GM18519 (cell line): ENCODE data around the gene FHL3.
"Not testable (repeated sequence)": the region's sequence is repeated elsewhere in the genome, so short reads cannot be mapped to it uniquely, and the experiment has no call there.

Source experiments
- ATAC-seq: cut with Tn5 transposase; IDR thresholded peaks from one replicate; pipeline ENCODE4 v1.9.1; 2021; ENCODE audit warnings: mild to moderate bottlenecking, moderate library complexity; ENCODE audit not compliant: unreplicated experiment, low FRiP score

FHL3 gene

DNA sequence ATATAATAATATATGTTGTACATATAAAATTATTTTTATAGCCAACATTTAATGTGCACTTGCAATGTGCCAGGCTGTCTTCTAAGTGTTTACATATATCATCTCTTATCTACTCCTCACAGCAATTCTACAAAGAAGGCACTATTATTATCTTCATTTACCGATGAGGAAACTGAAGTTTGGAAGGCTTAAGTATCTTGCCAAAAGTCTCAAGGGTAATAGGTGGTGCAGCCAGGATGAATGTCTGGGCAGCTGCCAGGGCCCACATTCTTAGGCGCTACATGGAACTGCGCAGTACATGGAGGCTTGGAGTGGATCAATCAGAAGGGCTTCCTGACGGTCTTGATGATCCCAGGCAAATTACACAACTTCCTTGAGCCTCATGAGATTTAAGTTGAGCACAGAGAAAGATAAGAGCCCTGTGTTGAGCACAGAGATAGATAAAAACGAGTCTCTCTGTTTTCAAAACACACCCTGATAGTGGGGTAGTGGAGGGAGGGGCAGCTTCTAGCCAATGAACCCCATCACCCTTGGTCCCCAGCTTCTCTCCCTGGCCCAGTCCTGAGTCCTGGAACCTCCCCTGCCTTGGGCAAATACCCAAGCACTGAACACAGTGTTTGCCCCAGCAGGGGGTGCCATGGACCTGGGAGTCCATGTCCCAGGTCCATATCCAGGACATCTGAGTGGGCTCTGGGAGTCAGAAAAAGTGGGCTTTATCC lies 32.1 kb upstream of the FHL3 start:
- ATAC-seq = no peak

DNA sequence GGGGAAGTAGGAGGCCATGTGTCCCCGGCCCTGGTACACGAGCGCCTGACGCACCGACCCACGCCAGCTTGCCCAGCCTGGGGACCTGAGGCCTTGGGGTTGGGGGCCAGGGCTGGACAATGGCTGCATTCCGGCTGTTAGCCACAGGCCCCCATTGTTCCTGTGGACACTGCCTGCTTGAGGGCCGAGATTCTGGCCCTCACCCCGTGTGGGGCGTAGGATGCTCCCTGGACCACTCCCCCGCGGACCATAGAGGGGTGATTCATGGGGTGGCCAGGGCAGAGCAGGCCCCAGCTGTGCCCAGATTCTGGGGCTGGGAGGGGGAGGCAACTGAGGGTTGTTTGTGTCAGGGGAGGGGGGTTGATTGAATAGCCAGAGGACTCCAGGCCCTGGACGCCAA lies 29.6 kb upstream of the FHL3 start:
- no peak for ATAC-seq

DNA sequence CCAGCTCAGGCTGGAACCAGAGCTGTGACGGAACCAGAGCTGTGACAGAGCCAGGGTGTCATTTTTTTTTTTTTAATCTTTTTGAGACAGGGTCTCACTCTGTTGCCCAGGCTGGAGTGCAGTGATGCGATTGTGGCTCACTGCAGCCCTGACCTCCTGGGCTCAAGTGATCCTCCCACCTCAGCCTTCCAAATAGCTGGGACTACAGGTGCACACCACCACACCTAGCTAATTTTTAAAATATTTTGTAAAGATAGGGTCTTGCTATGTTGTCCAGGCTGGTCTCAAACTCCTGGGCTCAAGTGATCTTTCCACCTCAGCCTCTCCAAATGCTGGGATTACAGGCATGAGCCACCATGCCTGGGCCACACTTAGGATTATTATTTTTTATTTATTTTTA lies 27.7 kb upstream of the FHL3 start:
- not testable (repeated sequence) for ATAC-seq

DNA sequence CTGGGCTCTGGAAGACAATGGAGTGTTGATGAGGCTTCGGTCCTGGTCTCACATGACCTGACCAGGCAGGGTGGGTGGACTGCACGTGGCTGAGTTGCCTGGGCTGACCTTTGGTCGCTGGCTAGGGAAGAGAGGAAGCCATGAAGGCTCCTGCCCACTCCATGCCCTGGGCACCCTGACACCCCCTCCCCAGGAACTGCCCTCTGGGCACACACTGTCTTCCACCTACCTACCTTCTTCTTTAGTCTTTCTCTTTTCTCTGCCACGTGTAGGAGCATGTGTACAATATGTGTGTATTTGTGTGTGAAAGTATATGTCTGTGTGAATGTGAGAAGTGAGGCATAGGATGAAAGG lies 26.2 kb upstream of the FHL3 start:
- ATAC-seq = no peak

DNA sequence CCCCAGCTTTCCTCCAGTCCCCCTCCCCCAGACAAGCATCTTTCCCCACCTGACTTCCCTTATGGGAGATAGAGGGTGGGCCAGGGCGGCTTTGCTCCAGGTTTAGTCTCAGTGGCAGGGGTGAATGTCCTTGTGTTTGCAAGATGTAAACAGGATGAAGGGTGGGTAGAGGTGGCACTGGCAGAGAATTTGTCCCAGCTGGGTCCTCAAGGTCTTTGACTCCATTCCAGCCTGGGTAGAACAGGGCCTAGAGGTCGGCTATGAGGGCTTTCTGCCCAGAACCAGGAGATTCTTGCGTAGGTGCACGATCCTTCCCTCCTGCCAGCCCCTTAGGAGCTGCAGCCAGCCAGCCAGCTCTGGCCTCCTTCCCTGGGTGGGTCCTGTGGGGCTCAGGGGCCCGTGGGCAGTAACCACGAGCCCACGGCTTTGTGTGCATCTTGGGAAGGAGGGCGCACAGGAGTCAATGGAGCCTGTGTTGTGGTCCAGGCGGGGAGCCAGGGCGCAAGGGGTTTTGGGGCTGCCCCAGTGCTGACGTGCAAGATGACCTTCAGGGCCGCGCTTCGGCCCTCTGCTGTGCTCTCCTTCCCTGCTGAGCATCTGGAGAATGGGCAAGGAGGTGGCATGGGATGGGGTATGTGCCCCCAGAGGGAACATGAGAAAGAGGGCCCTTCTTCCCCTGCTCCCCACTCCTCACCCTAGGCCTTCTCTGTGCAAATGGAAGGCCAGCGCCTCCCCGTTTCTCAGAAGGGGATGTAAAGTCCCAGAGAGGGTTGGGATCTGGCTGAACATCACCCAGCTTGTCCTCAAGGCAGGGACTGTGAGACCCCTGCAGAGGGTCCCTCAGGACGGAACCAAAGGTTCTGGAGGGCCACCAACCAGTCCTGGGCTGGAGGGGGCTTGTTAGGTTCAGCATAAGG lies 25.5 kb upstream of the FHL3 start:
- no peak for ATAC-seq

DNA sequence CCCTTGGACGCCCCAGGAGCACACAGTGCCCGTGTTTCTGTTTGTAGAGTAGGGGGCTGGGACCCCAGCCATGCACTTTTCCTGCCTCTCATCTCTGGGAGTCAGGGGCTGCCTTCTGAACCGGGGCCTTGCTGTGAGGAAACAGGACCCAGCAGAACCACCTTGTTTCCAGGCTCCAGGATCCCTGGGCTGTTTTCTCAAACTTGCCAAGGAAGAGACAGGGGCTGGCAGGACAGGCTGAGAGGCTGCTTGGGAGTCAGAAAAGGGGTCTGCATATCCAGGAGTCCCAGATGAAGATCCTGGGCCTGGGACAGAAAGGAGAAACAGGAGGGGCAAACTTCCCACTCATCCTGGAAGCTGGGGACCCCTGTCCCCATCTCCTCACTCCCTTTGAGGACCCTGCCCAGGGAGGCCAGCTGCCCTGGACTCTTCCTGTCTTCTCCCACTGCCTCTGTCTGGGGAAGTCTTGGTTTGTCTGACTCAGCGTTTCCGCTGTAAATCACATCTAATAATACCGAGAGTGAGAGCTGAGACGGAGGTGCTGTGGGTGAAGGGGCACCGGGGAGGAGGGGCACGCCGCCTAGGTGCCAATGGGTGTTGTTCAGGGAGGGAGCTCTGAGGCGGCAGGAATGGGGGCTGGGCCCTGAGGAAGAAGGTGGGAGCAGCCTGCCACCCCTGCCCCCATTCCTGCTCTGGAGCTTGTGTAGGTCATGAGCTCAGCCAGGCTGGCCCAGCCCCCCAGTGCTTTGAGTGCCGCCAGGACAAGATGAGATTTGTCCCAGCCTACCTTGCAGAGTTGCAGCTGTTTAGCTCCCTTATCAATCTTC lies 24.6 kb upstream of the FHL3 start:
- no peak for ATAC-seq

DNA sequence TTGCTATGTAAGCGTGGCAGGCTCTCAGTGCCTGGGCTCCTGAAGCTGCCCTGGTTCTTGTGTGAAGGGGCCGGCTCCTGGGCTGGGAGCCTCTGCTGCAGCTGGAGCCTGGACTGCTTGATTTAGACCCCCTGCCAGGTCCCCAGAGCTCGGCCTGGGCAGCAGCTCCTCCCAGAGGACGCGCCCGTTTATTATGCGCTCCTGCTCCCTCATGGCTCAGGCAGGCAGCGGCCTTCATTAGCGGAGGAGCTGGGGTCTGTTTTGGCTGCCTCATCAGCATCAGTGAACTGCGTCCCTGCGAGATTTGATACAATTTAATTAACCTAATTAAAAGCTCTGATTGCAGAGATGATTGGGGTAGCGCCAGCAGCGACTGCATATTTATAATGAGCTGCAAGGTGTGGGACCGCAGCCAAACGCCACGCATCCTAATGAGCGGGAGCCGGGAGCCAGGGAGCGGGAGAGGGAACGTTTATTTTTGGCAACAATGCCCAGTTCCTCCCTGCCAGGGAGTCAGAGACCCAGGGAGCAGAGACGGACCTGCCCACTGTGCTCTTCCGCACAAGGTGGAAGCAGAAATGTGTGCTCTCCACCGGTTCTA lies 23.9 kb upstream of the FHL3 start:
- no peak for ATAC-seq

DNA sequence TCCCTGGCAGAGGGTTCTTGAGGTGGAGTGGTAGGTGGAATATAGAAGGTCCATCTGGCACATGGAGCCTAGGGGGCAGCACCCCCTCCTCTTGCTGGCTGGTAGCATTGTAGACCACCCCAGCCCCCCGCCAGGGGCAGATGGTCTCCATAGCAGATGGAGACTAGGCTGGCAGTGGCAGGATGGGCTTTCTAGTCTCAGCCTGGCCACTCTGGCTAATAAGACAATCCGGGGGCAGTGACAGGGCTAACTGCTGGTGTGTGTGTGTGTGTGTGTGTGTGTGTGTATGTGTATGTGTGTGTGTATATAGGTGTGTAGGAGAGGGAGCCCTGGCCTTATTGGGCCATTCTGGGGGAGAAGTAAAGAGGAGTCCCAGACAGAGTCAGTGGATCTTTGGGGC lies 23.4 kb upstream of the FHL3 start:
- ATAC-seq = no peak

DNA sequence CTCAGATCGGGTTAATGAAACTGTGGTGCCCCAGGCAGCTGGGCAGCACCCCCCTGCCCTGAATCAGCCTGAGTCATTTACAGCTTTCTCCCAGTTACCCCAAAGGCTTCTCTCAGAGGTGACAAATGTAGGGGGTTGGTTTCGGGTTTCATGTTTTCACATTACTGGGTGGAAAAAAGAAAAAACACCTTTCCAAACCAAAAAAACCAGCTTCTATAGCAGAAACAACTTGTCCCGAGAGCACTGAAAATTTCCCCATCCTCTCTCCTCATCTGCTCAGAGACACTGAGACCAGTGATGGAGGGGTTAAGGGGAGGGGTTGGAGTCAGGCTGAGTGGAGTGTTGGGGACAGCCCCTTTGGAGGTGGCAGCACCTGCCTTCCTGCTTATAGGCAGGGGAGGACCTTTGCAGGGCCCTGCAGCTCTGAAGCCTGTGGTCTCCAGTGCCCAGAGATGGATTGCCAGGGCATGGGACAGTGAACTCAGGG lies 22.8 kb upstream of the FHL3 start:
- ATAC-seq = no peak

DNA sequence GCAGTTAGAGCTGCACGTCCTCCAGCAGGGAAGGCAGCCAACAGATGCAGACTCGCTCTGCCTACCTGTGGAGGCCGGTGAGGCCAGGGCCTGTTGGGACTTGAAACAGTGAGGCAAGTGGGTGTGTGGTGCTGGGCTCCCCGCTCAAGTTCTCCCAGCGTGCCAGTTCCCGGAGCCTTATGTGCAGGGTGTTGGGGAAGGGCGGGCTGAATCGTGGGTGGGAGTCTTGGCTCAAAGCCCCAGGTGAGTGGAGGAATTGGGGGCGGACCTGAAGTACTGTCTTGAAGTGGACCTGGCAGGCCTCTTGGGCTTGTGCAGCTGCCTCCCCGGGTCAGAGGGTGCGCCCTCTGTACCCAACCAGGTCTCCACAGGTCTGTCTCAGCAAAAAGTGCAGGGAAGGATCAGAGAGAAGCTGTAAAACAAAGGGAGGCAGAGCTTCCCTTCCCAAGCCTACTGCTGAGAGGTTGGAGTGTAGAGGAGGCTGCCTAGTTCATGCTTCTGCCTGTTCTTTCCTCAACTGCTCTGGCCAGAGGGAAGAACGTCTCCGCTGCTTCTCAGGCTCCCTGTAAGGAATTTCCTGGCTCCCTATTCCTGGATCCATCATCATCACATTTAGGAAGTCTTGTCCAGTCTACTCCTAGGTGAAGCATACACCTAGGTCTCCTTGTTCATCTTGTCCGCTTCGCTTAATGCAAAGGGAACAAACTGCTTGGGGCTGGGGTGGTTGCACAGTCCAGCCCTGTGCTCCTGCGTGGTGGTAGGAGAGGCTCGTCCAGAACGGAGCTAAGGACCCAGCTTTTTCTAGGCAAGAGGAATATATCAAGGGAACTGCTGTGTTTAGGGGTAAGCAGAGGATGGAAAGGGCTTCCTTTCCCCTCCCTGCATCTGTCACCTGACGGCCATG lies 22.1 kb upstream of the FHL3 start:
- no peak for ATAC-seq

DNA sequence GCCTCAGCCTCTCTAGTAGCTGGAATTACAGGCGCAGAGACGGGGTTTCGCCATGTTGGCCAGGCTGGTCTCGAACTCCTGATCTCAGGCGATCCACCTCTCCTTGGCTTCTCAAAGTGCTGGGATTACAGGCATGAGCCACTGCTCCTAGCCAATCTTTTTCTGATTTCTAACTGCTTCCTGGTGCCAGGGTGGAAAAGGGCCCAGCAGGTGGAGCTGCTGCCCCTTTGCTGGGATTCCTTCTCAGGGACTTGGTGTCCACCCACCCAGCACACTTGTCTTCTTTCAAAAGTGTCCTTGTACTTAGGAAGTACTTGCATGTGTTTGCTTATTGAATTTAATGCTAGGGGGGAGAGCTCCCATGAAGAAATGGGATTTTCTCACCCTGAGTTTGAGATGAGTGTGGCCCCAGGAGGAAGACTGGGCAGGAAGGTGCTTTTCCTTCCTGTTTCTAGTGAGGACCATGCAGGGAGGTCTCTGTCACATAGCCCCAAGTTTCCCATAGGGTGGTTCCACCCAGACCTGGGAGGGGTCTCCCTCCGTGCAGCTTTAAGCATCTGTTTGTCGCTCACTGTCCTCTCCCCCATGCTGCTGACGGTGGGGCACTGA lies 21.4 kb upstream of the FHL3 start:
- ATAC-seq = no peak

DNA sequence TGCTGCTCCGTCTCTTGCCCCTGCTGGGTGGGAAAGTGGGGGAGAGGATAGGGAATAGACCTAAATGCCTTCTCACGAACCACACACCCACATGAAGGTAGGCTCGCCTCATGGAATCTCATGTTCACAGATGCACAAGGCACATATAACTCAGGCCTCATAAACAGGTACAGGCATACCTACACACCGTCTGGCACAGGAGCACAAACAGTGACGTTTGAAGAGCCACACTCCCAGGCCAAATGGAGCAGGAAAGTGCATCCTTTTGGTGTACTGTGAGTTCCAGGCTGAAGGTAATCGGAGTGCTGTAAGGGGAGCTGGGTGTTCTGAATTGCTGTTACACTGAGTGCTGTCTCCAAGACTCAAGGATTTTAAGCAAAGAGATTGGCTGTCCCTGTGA lies 20.4 kb upstream of the FHL3 start:
- ATAC-seq = no peak

DNA sequence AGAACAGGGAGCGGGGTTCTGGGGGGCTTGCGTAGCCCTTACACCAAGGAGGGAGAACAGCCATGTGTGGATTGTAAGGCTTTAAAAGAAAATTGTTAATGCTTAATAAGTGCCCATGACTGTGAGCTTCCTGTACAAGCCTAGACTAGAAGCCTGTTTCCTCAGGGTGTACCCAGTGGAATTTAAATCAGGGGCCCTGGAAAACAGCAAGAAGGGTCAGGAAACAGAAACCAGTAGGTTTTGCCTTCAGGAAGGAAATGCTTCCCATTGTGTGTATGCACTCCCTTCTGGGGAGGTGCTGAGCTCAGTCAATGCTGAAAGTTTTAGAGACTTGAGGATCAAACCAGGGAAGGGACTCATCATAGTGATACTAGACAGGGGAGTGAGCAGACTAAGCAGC lies 19.9 kb upstream of the FHL3 start:
- ATAC-seq = no peak

DNA sequence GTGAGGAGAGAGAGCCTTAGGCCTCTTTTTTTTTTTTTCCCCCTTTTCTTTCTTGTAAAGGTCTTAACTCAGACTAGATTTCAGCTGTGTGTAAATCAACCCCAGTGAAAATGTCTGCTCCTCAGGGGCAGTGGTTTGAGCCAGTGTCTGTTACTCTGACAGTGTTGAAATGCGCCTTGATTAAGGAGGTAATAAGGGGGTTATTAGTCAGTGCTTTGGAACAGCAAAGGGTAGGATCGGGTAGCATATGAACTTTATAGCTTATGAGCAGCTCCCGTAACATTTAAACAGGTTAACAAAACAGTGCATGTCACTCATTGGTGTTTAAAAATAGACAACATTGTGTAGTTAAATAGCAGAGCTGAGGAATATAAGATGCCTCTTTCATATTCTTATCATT lies 17.5 kb upstream of the FHL3 start:
- no peak for ATAC-seq

DNA sequence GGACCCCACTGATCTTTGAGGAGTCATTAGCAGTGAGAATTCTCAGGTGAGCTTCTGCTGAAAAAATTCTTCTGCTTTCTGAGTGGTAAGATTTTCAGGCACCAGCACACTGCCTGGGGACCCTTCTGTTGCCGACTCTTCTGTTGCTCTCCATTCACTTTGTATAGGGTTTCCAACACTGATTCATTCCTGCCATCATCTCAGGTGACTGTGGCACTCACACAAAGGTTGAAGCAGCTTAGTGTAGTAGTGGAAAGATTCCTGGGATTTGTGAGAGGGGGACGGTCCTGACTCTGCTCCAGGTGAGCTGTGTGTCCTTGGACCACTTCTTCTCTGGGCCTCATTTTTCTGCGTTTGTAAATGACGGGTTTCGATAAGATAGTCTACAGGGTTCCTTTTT lies 16.7 kb upstream of the FHL3 start:
- no peak for ATAC-seq

DNA sequence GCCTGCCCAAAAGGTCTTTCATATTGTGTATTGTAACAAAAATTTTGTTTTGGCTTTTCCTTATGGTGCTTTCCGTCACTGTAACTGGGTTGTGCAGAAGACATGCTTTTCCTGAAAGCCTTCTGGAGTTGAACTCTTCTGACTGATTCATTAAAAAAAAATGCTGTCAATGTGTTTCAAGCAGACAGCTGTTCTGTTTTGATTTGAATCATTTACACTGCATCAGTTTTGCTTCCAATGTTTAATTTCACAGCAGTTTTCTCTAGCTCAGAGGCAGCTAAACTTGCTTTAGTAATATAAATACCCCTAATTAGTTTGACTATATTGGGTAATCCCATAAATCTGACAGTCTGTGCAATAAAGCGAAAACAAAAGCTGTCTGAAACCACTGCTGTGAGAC lies 15.1 kb upstream of the FHL3 start:
- no peak for ATAC-seq

DNA sequence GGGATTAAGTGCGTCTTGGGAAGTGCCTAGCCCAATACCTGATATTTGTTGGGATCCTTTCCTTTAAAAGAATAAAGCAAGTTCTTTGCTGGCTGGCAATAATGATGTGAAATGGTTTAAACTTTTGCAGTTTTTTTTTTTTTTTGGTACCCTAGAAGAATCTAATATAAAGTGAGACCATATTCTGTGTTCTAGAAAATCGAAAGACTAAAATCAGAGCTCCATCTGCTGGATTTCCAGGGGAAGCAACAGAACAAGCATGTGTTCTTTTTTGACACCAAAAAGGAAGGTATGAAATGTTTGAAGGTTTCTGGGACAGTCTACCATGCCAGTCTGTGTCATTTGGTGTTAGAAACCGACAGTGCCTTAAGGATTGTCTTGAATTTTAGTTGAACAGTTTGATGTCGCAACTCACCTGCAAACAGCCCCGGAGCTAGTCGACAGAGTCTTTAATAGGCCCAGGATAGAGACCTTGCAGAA lies 13.6 kb upstream of the FHL3 start:
- no peak for ATAC-seq

DNA sequence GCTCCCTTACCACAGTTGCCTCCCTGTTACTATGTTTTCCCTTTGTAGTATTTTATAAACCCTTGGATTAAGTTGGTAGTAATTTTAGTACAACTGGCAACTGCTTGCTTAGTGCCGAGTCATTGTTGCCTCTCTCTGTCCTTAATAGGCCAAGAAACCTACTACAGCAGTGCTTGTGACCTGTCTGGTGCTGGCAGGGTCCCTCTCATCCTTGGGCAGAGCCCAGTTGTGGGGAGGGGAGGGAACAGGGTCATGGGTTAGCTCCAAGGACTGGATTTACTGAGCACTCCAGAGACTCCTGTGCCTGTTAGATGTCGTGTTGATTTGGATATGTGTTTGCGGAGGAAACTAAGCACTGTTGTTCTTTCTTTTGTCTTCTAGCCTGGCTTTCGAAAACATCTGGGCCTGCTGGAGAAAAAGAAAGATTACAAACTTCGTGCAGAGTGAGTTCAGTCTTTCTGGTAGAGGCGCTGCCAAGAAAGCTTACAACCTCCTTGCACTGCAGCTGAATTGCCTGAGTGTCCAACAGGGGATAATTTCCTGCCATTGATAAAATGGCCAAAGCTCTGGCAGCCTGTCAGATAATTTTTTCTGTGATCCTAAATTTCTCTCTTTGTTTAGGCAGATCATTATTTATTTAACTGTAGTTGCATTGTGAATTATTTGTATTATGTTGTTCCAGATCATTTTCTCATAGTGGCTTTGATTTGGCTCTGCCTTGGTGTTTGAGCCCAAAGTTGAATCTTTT lies 10.8 kb upstream of the FHL3 start:
- ATAC-seq = no peak
